Muscle of arm (tissue), 14 donors: ENCODE data around the gene SSX7. TPM values are rescaled to one million over a fixed set of nuclear protein-coding genes. Genes with fewer than 3 reads are reported as not detected.
"Not testable (repeated sequence)": the region's sequence is repeated elsewhere in the genome, so short reads cannot be mapped to it uniquely, and the experiment has no call there.

Source experiments
- DNase-seq: peaks from one replicate; pipeline ENCODE4 v3.0.0-alpha.2; 2013
- long read RNA-seq, 11 donors: transcript quantifications; one replicate each; lab custom pipeline, GENCODE V29; 2026
- polyA plus RNA-seq, 12 donors: library from polyadenylated mRNA; unstranded; fragments of 120-200 nt; gene quantifications; one replicate each; pipeline ENCODE4 v1.2.1, GENCODE V29; 2013; ENCODE audit not compliant: insufficient read length in 12 of 12

SSX7 gene
- polyA plus RNA-seq, result not detected
- long read RNA-seq, donor 1, result 0 reads
- long read RNA-seq, donor 2, result 0 reads
- long read RNA-seq, donor 3, result 0 reads
- long read RNA-seq, donor 4, result 0 reads
- long read RNA-seq, donor 5, result 0 reads
- long read RNA-seq, donor 6, result 0 reads
- long read RNA-seq, donor 7, result 0 reads
- long read RNA-seq, donor 8, result 0 reads
- long read RNA-seq, donor 9, result 0 reads
- long read RNA-seq, donor 10, result 0 reads
- long read RNA-seq, donor 11, result 0 reads

- not testable (repeated sequence) for DNase-seq
These were observed at the start of gene SSX7 for GRCh38 chrX:52654800-52655199. Gene SSX7, minus strand, starts transcription at chrX:52654900. Its CDS starts 1,428 bp downstream, at chrX:52653472.

GRCh38 chrX:52692034-52692433, 37.3 kb upstream of the SSX7 start:
- DNase-seq, result not testable (repeated sequence)

GRCh38 chrX:52662218-52662617, 7.5 kb upstream of the SSX7 start:
- DNase-seq, result not testable (repeated sequence)

- DNase-seq, result not testable (repeated sequence)
These were observed 775 bp upstream of the SSX7 start for GRCh38 chrX:52655475-52655874.

GRCh38 chrX:52650676-52651075, 4.0 kb downstream of the SSX7 start:
- DNase-seq, result not testable (repeated sequence)

- not testable (repeated sequence) for DNase-seq
These were observed 5.7 kb downstream of the SSX7 start for GRCh38 chrX:52648956-52649355.

- DNase-seq, result not testable (repeated sequence)
These were observed 26.2 kb downstream of the SSX7 start for GRCh38 chrX:52628483-52628882.

- not testable (repeated sequence) for DNase-seq
These were observed 34.0 kb downstream of the SSX7 start for GRCh38 chrX:52620661-52621060.

GRCh38 chrX:52608961-52609360, 45.7 kb downstream of the SSX7 start:
- DNase-seq, result no peak

GRCh38 chrX:52603151-52603550, 51.5 kb downstream of the SSX7 start:
- DNase-seq, result not testable (repeated sequence)

- no peak for DNase-seq
These were observed 55.8 kb downstream of the SSX7 start for GRCh38 chrX:52598886-52599285.

GRCh38 chrX:52594658-52595057, 60.0 kb downstream of the SSX7 start:
- no peak for DNase-seq

Other genes with a start within 250 kb of the SSX7 start
- gene XAGE1A, start 159.1 kb downstream of the SSX7 start, polyA plus RNA-seq, result under 1 TPM in 1 of 12 donors, not detected in 11; 0.75 TPM
- gene XAGE1B, start 137.8 kb downstream of the SSX7 start, polyA plus RNA-seq, result 1 to 10 TPM in 1 of 12 donors, under 1 TPM in 2, not detected in 9; 0.41 to 1.3 (median 0.76) TPM
- not detected for gene SSX2, start 52.3 kb upstream of the SSX7 start, polyA plus RNA-seq
- gene SSX2B, start 96.4 kb upstream of the SSX7 start, polyA plus RNA-seq, result not detected
- not detected for gene SPANXN5, start 142.5 kb upstream of the SSX7 start, polyA plus RNA-seq
- gene XAGE5, start 156.4 kb upstream of the SSX7 start, polyA plus RNA-seq, result not detected
- under 1 TPM in 2 of 12 donors, not detected in 10; 0.66 to 0.74 TPM for gene XAGE3, start 213.2 kb upstream of the SSX7 start, polyA plus RNA-seq
- gene FAM156B, start 242.4 kb upstream of the SSX7 start, polyA plus RNA-seq, result 10 to 100 TPM in 10 of 12 donors, not detected in 2; 11.0 to 19.6 (median 15.3) TPM